ENCODE data around the gene MS4A1. TPM values are rescaled to one million over a fixed set of nuclear protein-coding genes. Genes with fewer than 3 reads are reported as not detected.

The MS4A1 gene
- total RNA-seq, 1 experiment from 2014 or later, result not detected

DNA sequence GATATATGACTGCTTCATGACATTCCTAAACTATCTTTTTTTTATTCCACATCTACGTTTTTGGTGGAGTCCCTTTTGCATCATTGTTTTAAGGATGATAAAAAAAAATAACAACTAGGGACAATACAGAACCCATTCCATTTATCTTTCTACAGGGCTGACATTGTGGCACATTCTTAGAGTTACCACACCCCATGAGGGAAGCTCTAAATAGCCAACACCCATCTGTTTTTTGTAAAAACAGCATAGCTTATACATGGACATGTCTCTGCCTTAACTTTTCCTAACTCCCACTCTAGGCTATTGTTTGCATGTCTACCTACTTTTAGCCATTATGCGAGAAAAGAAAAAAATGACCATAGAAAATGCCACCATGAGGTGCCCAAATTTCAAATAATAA is 13.2 kb downstream of the MS4A1 start:
- Mint-ChIP-seq H3K27ac (ENCODE audit: low read depth, unreplicated experiment) (no peak overlapping the region), H3K9me3 (ENCODE audit: unreplicated experiment) (no peaks in the 10 kb centered on the region), H3K27me3 (ENCODE audit: insufficient read depth, unreplicated experiment) (peaks cover 22% of the 10 kb centered on the region), H3K36me3 (ENCODE audit: insufficient read depth, unreplicated experiment) (no peaks in the 10 kb centered on the region), H3K4me3 (ENCODE audit: unreplicated experiment) (no peak overlapping the region), H3K4me1 (ENCODE audit: insufficient read depth, unreplicated experiment) (no peaks in the 10 kb centered on the region)
- intact Hi-C loops (cut with micrococcal nuclease), result no loop called here
- ChIA-PET POLR2A (no interaction called here), CTCF (interaction anchor here (0.6 to 0.9 kb wide), 3 partner anchors 44 to 140 kb away, joined by 3 to 4 read pairs (median 3); no protein-coding TSS in a partner anchor)
- BruUV-seq (replicated peaks), result no TSS peak
- TF ChIP-seq, protein P1, sequence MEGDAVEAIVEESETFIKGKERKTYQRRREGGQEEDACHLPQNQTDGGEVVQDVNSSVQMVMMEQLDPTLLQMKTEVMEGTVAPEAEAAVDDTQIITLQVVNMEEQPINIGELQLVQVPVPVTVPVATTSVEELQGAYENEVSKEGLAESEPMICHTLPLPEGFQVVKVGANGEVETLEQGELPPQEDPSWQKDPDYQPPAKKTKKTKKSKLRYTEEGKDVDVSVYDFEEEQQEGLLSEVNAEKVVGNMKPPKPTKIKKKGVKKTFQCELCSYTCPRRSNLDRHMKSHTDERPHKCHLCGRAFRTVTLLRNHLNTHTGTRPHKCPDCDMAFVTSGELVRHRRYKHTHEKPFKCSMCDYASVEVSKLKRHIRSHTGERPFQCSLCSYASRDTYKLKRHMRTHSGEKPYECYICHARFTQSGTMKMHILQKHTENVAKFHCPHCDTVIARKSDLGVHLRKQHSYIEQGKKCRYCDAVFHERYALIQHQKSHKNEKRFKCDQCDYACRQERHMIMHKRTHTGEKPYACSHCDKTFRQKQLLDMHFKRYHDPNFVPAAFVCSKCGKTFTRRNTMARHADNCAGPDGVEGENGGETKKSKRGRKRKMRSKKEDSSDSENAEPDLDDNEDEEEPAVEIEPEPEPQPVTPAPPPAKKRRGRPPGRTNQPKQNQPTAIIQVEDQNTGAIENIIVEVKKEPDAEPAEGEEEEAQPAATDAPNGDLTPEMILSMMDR (IDR thresholded peaks at IDR 0.05; ENCODE audit: unreplicated experiment), result no peak
- DNase-seq (ENCODE audit: unreplicated experiment), result no peak

- ChIA-PET CTCF (no interaction called here), POLR2A (no interaction called here)
- Mint-ChIP-seq H3K36me3 (ENCODE audit: insufficient read depth, unreplicated experiment) (no peaks in the 10 kb centered on the region), H3K27ac (ENCODE audit: low read depth, unreplicated experiment) (no peak overlapping the region), H3K4me1 (ENCODE audit: insufficient read depth, unreplicated experiment) (no peaks in the 10 kb centered on the region), H3K27me3 (ENCODE audit: insufficient read depth, unreplicated experiment) (peaks cover 22% of the 10 kb centered on the region), H3K4me3 (ENCODE audit: unreplicated experiment) (no peak overlapping the region), H3K9me3 (ENCODE audit: unreplicated experiment) (no peaks in the 10 kb centered on the region)
- TF ChIP-seq, protein P1 (IDR thresholded peaks at IDR 0.05; ENCODE audit: unreplicated experiment), result no peak
- intact Hi-C loops (cut with micrococcal nuclease), result no loop called here
- BruUV-seq (replicated peaks), result no TSS peak
- DNase-seq (ENCODE audit: unreplicated experiment), result peak; percentile 4
These were observed 14.1 kb downstream of the MS4A1 start for GRCh38 chr11:60469723-60470122.

DNA sequence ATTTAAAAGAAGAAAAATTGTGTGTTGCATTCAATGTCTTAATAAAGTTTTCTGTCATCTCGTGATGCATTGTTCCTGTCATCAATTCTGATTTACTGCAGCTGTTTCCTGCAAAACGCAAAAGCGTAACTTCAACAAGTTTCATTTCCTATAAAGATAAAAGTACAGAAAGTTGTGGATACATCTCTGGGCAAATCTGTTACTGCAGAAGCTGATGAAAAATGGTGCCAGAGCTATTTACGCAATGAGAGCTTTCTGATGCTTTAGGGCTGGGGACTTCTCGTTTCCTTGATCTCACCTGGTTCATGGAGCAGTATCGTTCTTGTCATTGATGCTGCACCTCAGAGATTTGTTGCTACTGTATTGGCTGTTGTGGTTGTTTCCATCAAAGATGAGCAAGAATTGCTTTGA is 21.4 kb downstream of the MS4A1 start:
- no TSS peak for BruUV-seq (replicated peaks)
- Mint-ChIP-seq H3K4me1 (ENCODE audit: insufficient read depth, unreplicated experiment) (no peaks in the 10 kb centered on the region), H3K27ac (ENCODE audit: low read depth, unreplicated experiment) (no peak overlapping the region), H3K36me3 (ENCODE audit: insufficient read depth, unreplicated experiment) (no peaks in the 10 kb centered on the region), H3K9me3 (ENCODE audit: unreplicated experiment) (no peaks in the 10 kb centered on the region), H3K4me3 (ENCODE audit: unreplicated experiment) (no peak overlapping the region), H3K27me3 (ENCODE audit: insufficient read depth, unreplicated experiment) (peaks cover 28% of the 10 kb centered on the region)
- ChIA-PET CTCF (interaction anchor here (0.6 kb wide), 1 partner anchor 79 kb away, joined by 4 read pairs; no protein-coding TSS in a partner anchor), POLR2A (no interaction called here)
- TF ChIP-seq, protein P1 (IDR thresholded peaks at IDR 0.05; ENCODE audit: unreplicated experiment), result no peak
- DNase-seq (ENCODE audit: unreplicated experiment), result no peak
- intact Hi-C loops (cut with micrococcal nuclease), result no loop called here

DNA sequence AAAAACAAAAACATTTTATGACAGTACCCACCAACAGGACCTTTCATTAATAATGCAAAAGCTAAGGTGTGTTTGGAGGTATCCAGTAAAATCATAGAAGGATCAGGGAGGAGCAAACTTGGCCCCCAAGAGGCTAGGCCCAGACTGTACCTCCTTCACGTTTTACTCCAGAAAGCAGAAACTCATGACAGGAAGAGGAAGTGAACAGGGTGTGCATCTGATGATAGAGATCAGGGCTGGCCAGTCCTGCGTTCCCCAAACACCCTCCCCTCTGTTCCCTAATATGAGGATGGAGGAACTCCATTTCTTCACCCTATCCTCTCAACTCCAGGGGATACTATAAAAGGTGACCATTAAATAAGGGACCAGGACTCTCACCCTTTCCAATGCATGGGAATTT is 26.7 kb downstream of the MS4A1 start:
- H3K27ac Mint-ChIP-seq (ENCODE audit: low read depth, unreplicated experiment), result no peak overlapping the region
- peaks cover 16% of the 10 kb centered on the region for H3K27me3 Mint-ChIP-seq (ENCODE audit: insufficient read depth, unreplicated experiment)
- H3K4me1 Mint-ChIP-seq (ENCODE audit: insufficient read depth, unreplicated experiment), result no peaks in the 10 kb centered on the region
- no TSS peak for BruUV-seq (replicated peaks)
- H3K4me3 Mint-ChIP-seq (ENCODE audit: unreplicated experiment), result no peak overlapping the region
- POLR2A ChIA-PET, result no interaction called here
- no peaks in the 10 kb centered on the region for H3K9me3 Mint-ChIP-seq (ENCODE audit: unreplicated experiment)
- TF ChIP-seq, protein P1 (IDR thresholded peaks at IDR 0.05; ENCODE audit: unreplicated experiment), result no peak
- DNase-seq (ENCODE audit: unreplicated experiment), result no peak
- H3K36me3 Mint-ChIP-seq (ENCODE audit: insufficient read depth, unreplicated experiment), result no peaks in the 10 kb centered on the region
- CTCF ChIA-PET, result no interaction called here
- intact Hi-C loops (cut with micrococcal nuclease), result no loop called here
